K562 (cell line): Measurements from ENCODE around the gene FAM20C. TPM values are rescaled to one million over a fixed set of nuclear protein-coding genes. Genes with fewer than 3 reads are reported as not detected.

ENCODE experiments used
- ATAC-seq: fragments of 200-7000 bp; cut with Tn5 transposase; 3 replicates; pipeline ENCODE4 v1.9.1; 2020; ENCODE audit warnings: moderate library complexity
- BruUV-seq: library from RNA; stranded (reverse); fragments of 400-500 nt; replicated peaks from 2 replicates; lab custom pipeline; 2021; lab: Mats Ljungman, UMichigan
- CTCF ChIA-PET: fragments of 300-600 bp; formaldehyde crosslinking; extraction: SDS; loops from one replicate; lab custom pipeline; 2021; ENCODE audit warnings: low intra/inter-chr PET ratio; lab: Yijun Ruan, JAX
- POLR2A ChIA-PET: fragments of 300-600, 350-650 bp; sonication (Branson Sonifier 250); formaldehyde crosslinking; extraction: SDS; loops from one replicate; lab custom pipeline; 2021; ENCODE audit warnings: antibody characterized with exemption, inconsistent platforms; lab: Yijun Ruan, JAX
- DNase-seq, 4 experiments: peaks; one replicate each; pipeline versions ENCODE4 v3.0.0 to v3.0.0-alpha.2; 2011 to 2018; ENCODE audit warnings: low spot score in 3 of 4, mixed read lengths in 3 of 4; ENCODE audit errors: extremely low read depth in 1 of 4
- FAIRE-seq: peaks from 2 replicates; lab custom pipeline; 2011; peaks lifted over from hg19 to GRCh38; lab: Jason Lieb, UNC
- H2AFZ ChIP-seq: 2 replicates; pipeline ENCODE4 v1.6.0; 2011; ENCODE audit warnings: low read depth, low read length, control low read depth, inconsistent platforms
- H3K27ac ChIP-seq: fragments of 200-600 bp; 3 replicates; pipeline ENCODE4 v1.8.0; 2011; ENCODE audit warnings: low read depth, mild to moderate bottlenecking, control low read depth, inconsistent platforms, low read length, moderate library complexity, mixed read lengths; ENCODE audit errors: extremely low read depth
- H3K27me3 ChIP-seq, 2 experiments: fragments of 300-600 bp in 1 of 2; 2 replicates in 1 of 2; 3 replicates in 1 of 2; pipeline versions ENCODE4 v1.6.0 to v1.8.0; 2011; ENCODE audit warnings: inconsistent platforms in 2 of 2, low read length in 2 of 2, mild to moderate bottlenecking in 1 of 2, mixed read lengths in 1 of 2, moderate library complexity in 1 of 2; ENCODE audit not compliant: control insufficient read depth in 2 of 2, insufficient read depth in 2 of 2
- H3K36me3 ChIP-seq: fragments of 300-600 bp; 3 replicates; pipeline ENCODE4 v1.8.0; 2011; ENCODE audit warnings: mild to moderate bottlenecking, low read length, inconsistent platforms; ENCODE audit not compliant: control insufficient read depth, insufficient read depth
- H3K4me1 ChIP-seq, 2 experiments: fragments of 200-600 bp in 1 of 2; replicated peaks in 1 of 2; 2 replicates in 1 of 2; 3 replicates in 1 of 2; pipeline versions ENCODE4 v1.5.1 to v1.8.0; 2011; ENCODE audit warnings: inconsistent platforms in 2 of 2, low read length in 2 of 2, mild to moderate bottlenecking in 1 of 2, mixed read lengths in 1 of 2, moderate library complexity in 1 of 2; ENCODE audit not compliant: control insufficient read depth in 2 of 2, insufficient read depth in 2 of 2
- H3K4me2 ChIP-seq: 2 replicates; pipeline ENCODE4 v1.6.1; 2011; ENCODE audit warnings: low read length, control low read depth, inconsistent platforms, mixed read lengths; ENCODE audit not compliant: insufficient read depth
- H3K4me3 ChIP-seq: fragments of 200-600 bp; sonication (generic), shearing (Covaris generic); 2 replicates; pipeline ENCODE4 v1.5.1; 2016; ENCODE audit warnings: control low read depth, inconsistent platforms
- H3K79me2 ChIP-seq: fragments of 200-600 bp; 3 replicates; pipeline ENCODE4 v1.8.0; 2011; ENCODE audit warnings: low read length, inconsistent platforms; ENCODE audit not compliant: control insufficient read depth, insufficient read depth
- H3K9ac ChIP-seq, 2 experiments: 2 replicates each; pipeline versions ENCODE4 v1.6.0 to v1.6.1; 2011; ENCODE audit warnings: low read depth in 2 of 2, low read length in 2 of 2, control low read depth in 1 of 2, inconsistent platforms in 1 of 2, mild to moderate bottlenecking in 1 of 2, mixed read lengths in 1 of 2; ENCODE audit not compliant: insufficient read depth in 1 of 2
- H3K9me1 ChIP-seq: one replicate; pipeline ENCODE4 v1.6.0; 2011; ENCODE audit warnings: inconsistent platforms, mild to moderate bottlenecking, low read length, moderate library complexity; ENCODE audit not compliant: control insufficient read depth, insufficient read depth
- H3K9me3 ChIP-seq: replicated peaks from 2 replicates; pipeline ENCODE4 v1.5.1; 2011; ENCODE audit warnings: low read depth, low read length, inconsistent platforms; ENCODE audit not compliant: control insufficient read depth, insufficient read depth
- H4K20me1 ChIP-seq: replicated peaks from 2 replicates; pipeline ENCODE4 v1.6.1; 2011; ENCODE audit warnings: low read length, inconsistent platforms, mixed read lengths; ENCODE audit not compliant: control insufficient read depth, insufficient read depth
- CHD1 ChIP-seq: fragments of 200-600 bp; sonication (generic); IDR thresholded peaks from one replicate; pipeline ENCODE4 v1.6.1; 2012; ENCODE audit warnings: mild to moderate bottlenecking, moderate library complexity, low read length, inconsistent platforms
- DMBX1 ChIP-seq: fragments of 250-450 bp; sonication (Bioruptor Pico); IDR thresholded peaks from 2 replicates; pipeline ENCODE4 v1.8.0; 2022; ENCODE audit warnings: inconsistent platforms, mild to moderate bottlenecking, moderate library complexity, borderline replicate concordance
- E2F3 ChIP-seq: fragments of 250-450 bp; sonication (Bioruptor Pico); IDR thresholded peaks from 2 replicates; pipeline ENCODE4 v1.4.0; 2020; ENCODE audit warnings: mild to moderate bottlenecking
- FOSL1 ChIP-seq: fragments of 200-800 bp; sonication (Bioruptor generic); conservative IDR thresholded peaks from 2 replicates; pipeline ENCODE4 v1.6.1; 2016; ENCODE audit warnings: missing genetic modification characterization, missing compliant biosample characterization
- FOXJ2 ChIP-seq: fragments of 200-800 bp; sonication (Bioruptor generic); IDR thresholded peaks from 2 replicates; pipeline ENCODE4 v1.6.1; 2016; ENCODE audit warnings: missing genetic modification characterization, missing compliant biosample characterization
- HDAC1 ChIP-seq, 2 experiments: fragments of 450-650 bp; IDR thresholded peaks; 2 replicates each; pipeline ENCODE4 v1.6.1; 2016 to 2017; ENCODE audit warnings: inconsistent platforms in 1 of 2, mild to moderate bottlenecking in 1 of 2, moderate library complexity in 1 of 2
- IFI16 ChIP-seq: fragments of 250-450 bp; sonication (Bioruptor Pico); IDR thresholded peaks from 2 replicates; pipeline ENCODE4 v2.1.2; 2022; ENCODE audit warnings: mild to moderate bottlenecking, inconsistent platforms
- NR2C1 ChIP-seq, 2 experiments: fragments of 450-650 bp; IDR thresholded peaks; 2 replicates each; pipeline ENCODE4 v1.6.1; 2017; ENCODE audit warnings: mild to moderate bottlenecking in 2 of 2, antibody characterized with exemption in 1 of 2, inconsistent platforms in 1 of 2, missing compliant biosample characterization in 1 of 2, missing genetic modification characterization in 1 of 2
- RNF219 ChIP-seq: fragments of 250-450 bp; sonication (Bioruptor Pico); IDR thresholded peaks from 2 replicates; pipeline ENCODE4 v1.5.0; 2022; ENCODE audit warnings: mild to moderate bottlenecking
- SETDB1 ChIP-seq: IDR thresholded peaks from one replicate; pipeline ENCODE4 v1.6.1; 2012; ENCODE audit warnings: low read length, control low read depth, inconsistent platforms
- SFPQ ChIP-seq: fragments of 200-400 bp; formaldehyde crosslinking; IDR thresholded peaks from 2 replicates; pipeline ENCODE4 v1.6.1; 2017; ENCODE audit warnings: mild to moderate bottlenecking, low read depth, low read length, moderate library complexity
- SP1 ChIP-seq: sonication (generic); formaldehyde crosslinking; IDR thresholded peaks from 2 replicates; pipeline ENCODE4 v1.8.1; 2022; ENCODE audit warnings: mild to moderate bottlenecking, missing genetic modification reagents
- TEAD1 ChIP-seq, 2 experiments: fragments of 450-650 bp in 1 of 2; sonication (generic) in 1 of 2; formaldehyde crosslinking; IDR thresholded peaks; 2 replicates each; pipeline versions ENCODE4 v1.4.0 to v1.8.0; 2020 to 2022; ENCODE audit warnings: mild to moderate bottlenecking in 2 of 2, missing genetic modification reagents in 1 of 2
- XRCC3 ChIP-seq: fragments of 450-650 bp; IDR thresholded peaks from 2 replicates; pipeline ENCODE4 v1.6.1; 2017; ENCODE audit warnings: mild to moderate bottlenecking, moderate library complexity
- ZC3H11A ChIP-seq: IDR thresholded peaks from 2 replicates; pipeline ENCODE4 v1.6.1; 2012; ENCODE audit warnings: low read depth, low read length, improper control_type of control experiment
- WGBS: fragments of 100-300 bp; shearing (Covaris generic); methylation state at CpG from one replicate; pipeline ENCODE4 v1.1.6; 2016; ENCODE audit warnings: low coverage, mixed read lengths; ENCODE audit not compliant: insufficient coverage; ENCODE audit errors: missing lambda C conversion rate; 5-methylcytosine and 5-hydroxymethylcytosine counted together
- in situ Hi-C: fragments of 300-500 bp; cut with MboI; formaldehyde crosslinking; loops from 4 replicates; pipeline ENCODE4 v1.15.0; 2018; ENCODE audit warnings: inconsistent platforms, mixed read lengths
- intact Hi-C: fragments of 100-400 bp; cut with micrococcal nuclease; formaldehyde crosslinking; loops from 2 replicates; pipeline ENCODE4 v1.14.2; 2022
- polyA plus RNA-seq, 8 experiments: library from polyadenylated mRNA; depleted of rRNA in 4 of 8; stranded (reverse) in 5 of 8; unstranded in 3 of 8; fragments of >200 nt; fragmentation: Nextera tagmentation in 2 of 8; fragmentation: Illumina TruSeq in 1 of 8; extraction: Ambion mirVana in 2 of 8; extraction: Trizol in 1 of 8; gene quantifications; 2 replicates each; pipeline versions ENCODE4 v1.2.1 to v1.2.3, GENCODE V29; 2011 to 2014; ENCODE audit warnings: inconsistent platforms in 1 of 8, missing spikeins in 1 of 8
- total RNA-seq, 7 experiments: library from RNA; depleted of rRNA in 6 of 7; stranded (reverse); fragments of >200 nt in 6 of 7; fragmentation: Illumina TruSeq in 2 of 7; extraction: Trizol in 2 of 7; gene quantifications; 2 replicates each; pipeline versions ENCODE4 v1.2.1 to v1.2.3, GENCODE V29; 2011 to 2021; ENCODE audit warnings: low replicate concordance in 1 of 7

Gene FAM20C
- total and polyA plus RNA-seq, 9 of the 15 experiments (the other 6 are each of a cell fraction or from before 2014, with no cell fraction given), result 0.09 TPM; not detected in 8

GRCh38 chr7:160958-161725, 31.2 kb upstream of the FAM20C start:
- Histone ChIP-seq H3K27me3 (peaks cover 88 to 92% of the 10 kb centered on the region in 2 experiments), H3K4me2 (no peak overlapping the region), H2AFZ (no peak overlapping the region), H3K27ac (no peak overlapping the region), H3K36me3 (no peaks in the 10 kb centered on the region), H4K20me1 (peaks cover 19% of the 10 kb centered on the region; the same call in 1 of the 2 replicates), H3K4me3 (no peak overlapping the region), H3K4me1 (peaks cover 0 to 9% of the 10 kb centered on the region in 2 experiments; a peak in 1 of 5 replicates), H3K79me2 (no peaks in the 10 kb centered on the region), H3K9ac (no peak overlapping the region), H3K9me1 (peaks cover 6% of the 10 kb centered on the region), H3K9me3 (no peaks in the 10 kb centered on the region)
- ChIA-PET CTCF (no interaction called here), POLR2A (no interaction called here)
- 3% methylated on average over 27 of the region's 27 CpGs for WGBS
- ATAC-seq (no peak), FAIRE-seq (no peak), DNase-seq (no peak)
- in situ Hi-C loops, result no loop called here
- no TSS peak for BruUV-seq
- intact Hi-C loops, result no loop called here
- TF ChIP-seq TEAD1 (CRISPR knock-in tag; IDR thresholded peaks at IDR 0.05) (no peak), IFI16 (CRISPR knock-in tag) (no peak), CHD1 (no peak), HDAC1 (IDR thresholded peaks at IDR 0.05) (no peak), FOXJ2 (tag) (no peak), SFPQ (no peak), RNF219 (no peak), FOSL1 (tag) (no peak), SP1 (CRISPR knock-in tag) (no peak), DMBX1 (CRISPR knock-in tag) (no peak), SETDB1 (no peak), NR2C1 (IDR thresholded peaks at IDR 0.05) (no peak), NR2C1 (tag; IDR thresholded peaks at IDR 0.05) (no peak), ZC3H11A (no peak), XRCC3 (no peak), E2F3 (CRISPR knock-in tag) (no peak)
